Right lung (tissue), 5 donors: ENCODE measurements around the gene SCMH1. TPM values are rescaled to one million over a fixed set of nuclear protein-coding genes. Genes with fewer than 3 reads are reported as not detected.

Source experiments
- DNase-seq, 2 donors: peaks; one replicate each; pipeline ENCODE4 v3.0.0-alpha.2; 2013
- polyA plus RNA-seq, 5 donors: library from polyadenylated mRNA; unstranded; fragments of 120-200 nt; gene quantifications; one replicate each; pipeline versions ENCODE4 v1.2.1 to v1.2.3, GENCODE V29; 2013; ENCODE audit warnings: inconsistent platforms in 1 of 5, low replicate concordance in 1 of 5; ENCODE audit not compliant: insufficient read length in 5 of 5, insufficient read depth in 1 of 5

Gene SCMH1
- polyA plus RNA-seq, 5 donors = 37.3 to 49.0 (median 43.9) TPM

DNA sequence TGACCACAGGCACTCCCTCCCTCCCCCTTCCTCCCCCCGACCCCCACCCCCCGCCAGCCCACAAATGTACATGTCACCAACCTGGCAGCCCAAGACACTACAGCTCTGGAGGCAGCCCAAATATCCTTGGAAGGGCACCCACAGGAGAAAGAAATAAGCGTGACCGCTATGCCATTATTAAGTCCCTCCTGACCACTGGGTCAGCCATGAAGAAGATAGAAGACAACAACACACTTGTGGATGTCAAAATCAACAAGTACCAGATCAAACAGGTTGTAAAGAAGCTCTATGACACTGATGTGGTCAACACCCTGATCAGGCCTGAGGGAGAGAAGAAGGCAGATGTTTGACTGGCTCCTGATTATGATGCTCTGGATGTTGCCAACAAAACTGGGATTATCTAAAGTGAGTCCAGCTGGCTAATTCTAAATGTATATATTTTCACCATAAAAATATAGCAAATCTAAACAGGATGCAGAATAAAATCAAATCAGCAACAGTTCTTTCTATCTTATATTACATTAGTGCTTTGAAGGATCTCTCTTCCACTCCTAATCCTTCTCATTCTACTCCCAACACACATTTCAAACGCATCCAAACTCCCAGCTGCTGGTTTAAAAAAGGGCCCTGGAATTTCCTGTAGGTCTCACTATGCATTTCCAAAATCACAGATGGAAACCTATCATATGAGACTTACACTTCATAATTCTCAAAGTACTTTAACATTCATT, 143.2 kb downstream of the SCMH1 start:
- peak; percentile 45 to 50 for DNase-seq

DNA sequence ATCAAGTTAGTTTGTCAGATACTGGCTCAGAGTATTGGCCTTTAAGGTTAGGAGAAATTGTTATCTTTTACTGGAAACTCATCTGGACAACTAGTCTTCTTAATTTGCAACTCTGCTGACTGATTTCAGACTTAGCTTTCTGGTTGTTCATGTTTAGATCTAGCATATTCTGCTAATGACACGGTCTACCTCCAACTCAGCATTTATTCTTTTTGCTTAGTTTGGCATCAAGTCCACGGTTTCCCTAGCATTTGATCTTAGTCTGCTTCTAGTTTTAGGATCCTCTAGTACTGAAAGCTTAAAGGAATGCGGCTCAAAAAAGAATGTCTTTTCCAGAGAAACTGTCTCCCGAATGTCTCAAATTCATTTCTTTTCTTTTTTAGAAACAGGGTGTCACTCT, 145.0 kb downstream of the SCMH1 start:
- no peak for DNase-seq

DNA sequence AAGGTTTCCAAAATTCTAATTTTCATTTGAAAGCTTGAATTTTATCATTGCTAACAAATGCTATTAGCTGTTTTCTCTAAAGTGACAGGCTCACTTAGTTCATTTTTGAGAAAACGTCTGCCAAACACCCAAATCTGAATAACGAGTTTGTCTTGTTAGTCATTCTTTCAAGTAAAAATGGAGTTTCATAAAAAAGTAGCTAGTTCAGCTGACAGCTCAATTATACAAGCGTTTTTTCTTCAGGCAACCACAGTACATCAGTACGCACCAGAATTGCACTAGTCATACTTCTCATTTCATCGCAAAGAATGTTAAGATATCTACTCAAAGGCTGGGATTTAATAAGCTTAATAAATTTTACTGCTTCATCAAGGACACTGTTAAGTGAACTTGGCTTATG, 148.3 kb downstream of the SCMH1 start:
- DNase-seq = no peak

DNA sequence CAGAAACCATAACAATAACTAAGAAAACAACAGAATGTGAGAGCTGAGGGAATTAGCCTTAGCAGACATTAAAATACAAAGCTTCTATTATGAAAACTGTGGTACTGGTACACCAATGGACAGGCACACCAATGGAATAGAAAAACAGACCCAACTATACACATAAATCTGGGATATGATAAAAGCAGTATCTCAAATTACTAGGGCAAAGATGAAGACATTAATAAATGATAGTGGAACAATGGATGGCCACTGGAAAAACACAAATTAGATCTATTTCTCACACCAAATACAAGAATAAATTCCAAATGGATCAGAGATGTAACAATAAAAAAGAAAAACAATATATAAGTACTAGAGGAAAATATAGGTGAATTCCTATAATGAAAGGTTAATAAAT, 155.2 kb downstream of the SCMH1 start:
- DNase-seq = no peak

DNA sequence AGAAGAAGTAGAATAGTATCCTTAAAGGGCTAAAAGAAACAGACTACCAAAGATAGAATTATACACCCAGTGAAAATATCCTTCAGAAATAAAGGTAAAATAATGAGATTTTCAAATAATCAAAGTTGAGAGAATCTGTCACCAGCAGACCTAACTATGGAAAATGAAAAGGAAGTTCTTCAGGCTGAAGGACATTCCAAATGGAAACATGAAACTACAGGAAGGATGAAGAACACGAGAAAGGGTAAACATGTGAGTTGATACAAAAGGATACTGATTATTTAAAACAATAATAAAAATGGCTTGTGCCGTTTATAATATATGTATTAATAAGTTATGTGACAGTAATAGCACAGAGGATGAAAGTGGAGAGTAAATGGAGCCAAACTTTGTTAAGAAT, 163.5 kb downstream of the SCMH1 start:
- DNase-seq = no peak

DNA sequence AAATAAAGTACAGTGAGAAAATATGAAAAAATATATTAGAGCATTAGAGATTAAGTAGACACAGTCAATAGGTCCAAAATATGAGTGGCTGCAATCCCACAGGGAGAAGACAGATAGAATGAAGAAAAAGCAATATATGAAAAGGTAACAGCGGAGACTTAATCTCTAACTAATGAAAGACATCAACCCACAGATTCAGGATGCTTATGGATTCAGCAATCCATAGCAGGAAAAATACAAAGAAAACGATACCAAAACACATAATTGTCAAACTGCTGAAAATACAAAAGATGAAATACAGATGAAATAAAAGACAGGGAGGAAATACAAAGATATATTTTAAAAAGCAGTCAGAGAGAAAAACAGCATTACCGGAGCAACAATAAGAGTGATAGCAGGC, 163.9 kb downstream of the SCMH1 start:
- no peak for DNase-seq

DNA sequence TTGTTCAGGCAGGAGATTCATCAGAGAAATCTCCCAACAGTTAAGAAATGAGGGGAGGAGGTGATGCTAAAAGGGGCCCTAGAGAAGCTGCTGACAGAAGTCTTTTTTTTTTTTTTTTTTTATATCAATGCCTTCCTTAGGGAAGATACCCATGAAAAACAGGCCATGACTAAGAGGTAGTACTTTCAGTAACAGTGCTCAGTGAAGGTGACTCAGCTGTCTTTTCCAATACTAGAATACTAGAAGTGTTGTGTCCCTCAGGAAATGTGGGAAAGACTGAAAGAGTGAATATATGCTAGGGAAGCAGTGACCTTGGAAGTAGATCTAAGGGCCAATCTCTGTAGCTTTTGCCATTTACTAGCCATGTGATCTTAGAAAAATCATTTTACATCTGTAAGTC, 168.1 kb downstream of the SCMH1 start:
- no peak for DNase-seq

DNA sequence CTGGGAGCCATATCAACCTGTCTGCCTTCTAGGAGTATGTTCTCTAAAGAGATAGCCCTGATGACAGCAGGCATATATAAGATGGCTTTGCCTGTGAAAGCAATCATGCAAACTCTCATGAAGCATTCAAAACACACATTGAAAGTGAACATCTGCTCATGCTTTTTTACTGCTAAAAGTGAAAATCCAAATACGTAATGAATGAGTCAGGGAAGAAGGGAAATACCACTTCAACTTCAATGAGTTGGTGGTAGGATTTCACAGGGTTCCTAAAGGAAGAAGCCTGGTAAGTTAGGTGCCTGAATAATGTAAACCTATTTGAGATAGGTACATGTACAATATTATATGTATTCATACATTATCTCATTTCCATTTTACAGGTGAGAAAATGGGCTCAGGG, 170.1 kb downstream of the SCMH1 start:
- no peak for DNase-seq

DNA sequence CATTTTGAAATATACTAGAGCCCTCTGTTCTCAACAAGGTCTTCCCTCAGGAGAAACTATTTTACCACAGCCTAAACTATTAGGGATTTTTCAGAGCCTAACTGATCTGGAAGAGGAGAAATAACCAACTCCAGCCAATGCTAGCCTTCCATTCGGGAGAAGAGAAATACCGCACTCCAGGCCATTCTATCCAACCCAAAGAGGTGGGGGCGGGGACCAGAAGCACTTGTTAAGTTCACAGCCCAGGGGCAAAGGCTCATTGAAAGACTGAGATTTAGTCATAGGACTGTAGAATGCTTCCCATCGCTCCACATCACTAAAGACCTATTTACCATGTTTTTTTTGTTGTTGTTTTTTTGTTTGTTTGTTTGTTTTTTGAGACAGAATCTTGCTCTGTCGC, 185.2 kb downstream of the SCMH1 start:
- no peak for DNase-seq

DNA sequence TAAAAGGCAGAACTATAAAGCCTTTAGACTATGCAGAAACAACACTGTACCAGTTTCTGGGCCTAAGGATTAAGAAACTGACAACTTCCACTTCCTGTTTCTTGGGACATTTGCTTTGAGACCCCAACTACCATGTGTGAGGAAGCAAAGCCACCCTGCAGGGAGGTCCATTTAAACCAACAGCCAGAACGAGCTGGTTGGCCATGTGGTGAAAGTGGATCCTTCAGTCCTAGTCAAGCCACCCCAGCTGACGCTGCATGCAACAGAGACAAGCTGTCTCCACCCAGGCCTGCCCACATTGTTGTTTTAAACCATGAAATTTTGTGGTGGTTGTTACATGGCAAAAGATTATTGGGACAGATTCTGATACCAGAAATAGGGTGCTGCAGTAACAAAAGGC, 188.8 kb downstream of the SCMH1 start:
- no peak for DNase-seq

DNA sequence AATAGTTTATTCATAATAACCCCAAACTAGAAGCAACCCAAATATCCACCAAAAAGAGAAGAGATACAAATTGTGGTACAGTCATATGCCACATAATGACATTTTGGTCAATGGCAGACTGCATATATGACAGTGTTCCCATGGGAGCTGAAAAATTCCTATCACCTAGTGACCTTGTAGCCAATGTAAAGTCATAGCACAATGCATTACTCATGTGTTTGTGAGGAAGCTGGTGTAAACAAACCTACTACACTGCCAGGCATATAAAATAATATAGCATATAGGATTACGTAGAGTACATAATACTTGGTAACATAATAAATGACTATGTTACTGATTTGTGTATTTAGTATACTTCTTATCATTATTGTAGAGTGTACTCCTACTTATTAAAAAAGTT, 191.1 kb downstream of the SCMH1 start:
- no peak for DNase-seq

DNA sequence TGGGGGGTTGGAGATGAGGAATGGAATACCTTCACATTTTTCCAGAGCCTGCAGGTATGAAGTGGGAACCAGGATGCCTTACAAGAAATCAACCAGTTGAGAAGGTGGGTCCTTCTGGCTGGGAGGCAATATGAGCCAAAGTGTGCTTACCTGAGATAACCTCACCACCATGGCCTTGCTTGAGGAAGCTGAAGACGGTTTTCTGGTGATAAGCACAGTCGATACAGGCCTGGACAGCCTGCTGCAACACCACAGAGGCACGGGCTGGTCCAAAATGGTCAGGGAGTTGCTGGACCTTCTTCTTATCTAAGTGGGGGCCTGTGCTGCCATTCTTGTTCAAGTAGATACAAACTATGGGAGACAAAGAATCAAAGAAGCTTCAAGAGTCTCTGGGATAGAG, 193.6 kb downstream of the SCMH1 start:
- no peak for DNase-seq

DNA sequence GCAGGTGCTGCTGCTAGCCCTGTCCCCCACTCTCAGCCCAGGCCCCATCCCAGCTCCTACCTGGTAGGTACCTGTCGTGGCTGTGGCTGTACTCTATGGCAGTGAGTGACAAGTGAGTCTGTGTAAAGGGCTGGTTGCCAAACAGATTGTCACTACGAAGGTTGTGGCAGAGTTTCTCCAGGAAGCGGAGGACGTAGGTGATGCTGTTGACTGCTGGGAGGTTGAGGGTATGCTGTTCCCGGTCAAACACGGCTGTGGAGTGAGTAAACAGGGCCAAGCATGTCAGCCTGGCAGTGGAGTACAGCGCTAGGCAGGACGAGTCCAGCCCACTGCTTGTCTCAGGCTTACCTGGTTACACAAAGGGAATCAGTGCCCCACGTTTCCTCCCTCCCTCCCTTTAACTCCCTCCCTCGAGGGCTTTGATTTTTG, 195.7 kb downstream of the SCMH1 start:
- peak in 1 of 2 donors; percentile 16 for DNase-seq

DNA sequence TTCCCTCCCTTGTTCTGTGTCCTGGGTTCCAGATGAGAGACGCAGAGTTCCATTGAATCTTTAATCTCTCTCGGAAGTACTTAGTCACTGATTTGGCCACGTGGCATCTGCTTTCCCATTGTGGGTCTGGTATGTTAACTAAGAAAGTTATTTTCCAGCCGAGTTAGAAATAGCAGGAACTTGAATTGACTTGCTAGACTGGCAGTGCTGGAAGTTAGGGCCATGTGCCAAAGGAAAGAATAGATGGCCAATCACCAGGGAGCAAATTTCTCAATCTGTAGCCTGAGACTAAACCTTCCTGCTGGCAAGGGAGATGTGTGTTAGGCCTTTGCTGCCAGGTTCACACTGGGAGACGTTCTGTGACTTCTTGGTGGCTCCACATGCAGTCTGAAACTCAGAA, 196.4 kb downstream of the SCMH1 start:
- peak in 1 of 2 donors; percentile 29 for DNase-seq

DNA sequence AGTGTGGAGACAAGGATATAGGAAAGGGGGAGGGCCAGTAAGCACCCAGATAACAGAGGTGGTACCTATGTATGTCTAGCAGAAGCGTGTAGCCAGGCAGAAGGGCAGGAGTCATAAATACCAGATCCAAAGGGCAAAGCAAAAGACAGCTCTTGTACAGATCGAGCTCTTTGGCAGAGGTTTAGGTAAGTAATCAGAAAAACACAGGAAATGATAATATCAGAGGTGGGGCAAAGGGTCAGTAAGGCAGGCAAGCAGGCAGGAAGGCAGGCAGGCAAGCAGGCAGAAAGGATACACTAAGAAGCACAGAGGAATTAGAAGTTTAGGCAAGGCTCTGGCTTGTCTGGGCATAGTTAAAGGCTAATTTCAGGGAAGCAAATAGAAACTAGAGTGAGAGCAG, 197.9 kb downstream of the SCMH1 start:
- DNase-seq = no peak

DNA sequence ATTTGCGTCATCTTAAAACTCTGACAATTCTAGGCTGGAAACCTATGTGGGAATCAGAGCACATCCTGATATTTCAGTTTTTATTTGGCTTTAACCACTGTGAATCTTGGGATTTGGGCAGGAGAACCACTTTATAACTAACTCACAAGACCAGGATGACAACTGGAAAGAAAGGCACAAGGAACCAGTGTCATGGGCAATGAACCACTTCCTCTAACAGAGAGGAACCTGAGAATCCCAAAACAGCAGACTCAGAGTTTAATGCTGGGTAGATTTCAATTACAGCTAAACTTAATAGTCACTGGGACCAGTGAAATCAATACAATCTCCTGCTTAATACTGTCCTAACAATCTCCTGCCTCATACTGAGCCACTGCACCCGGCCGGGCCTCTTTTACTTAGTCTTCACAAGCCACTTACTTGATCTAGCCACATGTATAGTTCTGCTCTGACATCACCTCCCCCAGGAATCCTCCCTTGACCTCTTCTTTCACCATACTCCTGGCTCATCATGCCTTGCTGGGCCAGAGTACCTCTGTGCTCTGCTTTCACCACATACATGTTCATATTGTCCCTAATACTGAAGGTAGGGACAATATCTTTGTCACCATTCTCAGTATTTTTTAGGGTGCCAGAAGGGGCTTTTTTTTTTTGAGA, 200.4 kb downstream of the SCMH1 start:
- DNase-seq = no peak

DNA sequence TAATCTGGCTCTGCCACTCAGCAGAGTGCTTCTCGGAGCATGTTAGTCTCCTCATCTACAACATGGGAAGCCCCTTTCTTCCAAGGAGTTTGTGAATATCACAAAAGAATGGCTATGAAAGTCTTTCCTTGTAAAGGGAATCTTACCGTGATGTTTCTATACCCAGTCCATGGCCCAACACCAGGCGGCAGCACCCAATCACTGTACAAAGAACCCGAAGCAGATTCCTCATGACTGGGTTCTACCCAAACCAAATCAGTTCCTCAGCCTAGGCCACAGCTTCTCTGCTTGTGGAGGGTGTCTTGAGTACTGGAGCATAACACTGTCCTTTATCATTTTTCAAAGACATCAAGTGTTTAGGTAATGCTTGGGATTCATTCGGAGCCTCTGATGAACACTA, 204.0 kb downstream of the SCMH1 start:
- DNase-seq = no peak

DNA sequence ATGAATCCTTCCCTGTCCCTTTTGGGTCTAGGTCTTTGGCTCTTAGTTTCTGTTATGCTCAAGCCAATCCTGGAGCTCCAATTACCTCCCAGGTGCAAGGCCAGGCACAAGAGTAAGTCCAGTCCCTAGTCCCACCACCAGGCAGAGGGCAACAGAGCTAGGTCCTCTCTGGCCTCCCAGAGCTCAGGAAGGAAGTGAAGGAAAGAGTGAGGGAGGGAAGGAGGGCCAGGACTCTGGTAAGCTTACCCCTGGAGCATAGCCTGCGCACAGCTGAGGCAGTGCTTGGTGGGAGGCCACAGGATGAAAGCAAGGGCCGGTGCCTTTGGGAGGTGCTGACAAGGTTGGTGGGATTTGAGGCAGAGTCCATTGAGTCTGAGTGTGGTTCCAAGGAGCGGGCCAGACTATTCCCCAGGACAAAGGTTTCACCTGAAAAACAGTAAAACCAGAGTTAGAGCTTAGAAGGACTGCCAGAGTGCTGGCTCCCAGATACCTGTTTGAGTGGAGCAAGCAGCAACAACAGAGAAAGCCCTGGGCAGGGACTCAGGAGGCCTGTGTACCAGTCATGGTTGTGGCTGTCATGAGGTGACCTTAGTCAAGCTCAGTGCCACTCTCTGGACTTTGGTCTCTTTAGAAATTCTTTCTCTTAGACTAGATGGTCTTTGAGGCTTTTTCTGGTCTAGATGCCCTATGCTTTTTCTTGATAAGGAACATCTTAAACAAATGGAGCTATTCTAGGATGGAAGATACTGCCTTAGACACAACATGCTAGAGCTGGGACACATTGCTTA, 204.8 kb downstream of the SCMH1 start:
- no peak for DNase-seq

DNA sequence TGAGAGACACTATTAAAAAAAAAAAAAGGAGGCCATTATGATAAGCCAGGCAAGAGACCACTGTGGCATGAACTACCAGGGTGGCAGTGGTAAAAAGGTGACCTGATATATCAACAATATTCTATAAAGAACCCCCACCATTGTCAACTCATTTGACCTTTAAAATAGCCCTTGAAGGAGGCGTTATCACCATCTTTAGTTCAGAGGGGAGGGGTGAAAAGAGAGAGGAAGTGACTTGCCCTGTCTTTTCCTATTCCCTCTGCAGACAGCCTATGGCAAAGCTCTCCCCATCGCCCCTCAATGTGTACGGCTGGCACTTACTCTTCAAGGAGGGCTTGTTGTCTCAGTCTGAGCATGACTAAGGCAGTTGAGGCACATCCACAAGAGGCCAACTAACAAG, 208.8 kb downstream of the SCMH1 start:
- DNase-seq = no peak

DNA sequence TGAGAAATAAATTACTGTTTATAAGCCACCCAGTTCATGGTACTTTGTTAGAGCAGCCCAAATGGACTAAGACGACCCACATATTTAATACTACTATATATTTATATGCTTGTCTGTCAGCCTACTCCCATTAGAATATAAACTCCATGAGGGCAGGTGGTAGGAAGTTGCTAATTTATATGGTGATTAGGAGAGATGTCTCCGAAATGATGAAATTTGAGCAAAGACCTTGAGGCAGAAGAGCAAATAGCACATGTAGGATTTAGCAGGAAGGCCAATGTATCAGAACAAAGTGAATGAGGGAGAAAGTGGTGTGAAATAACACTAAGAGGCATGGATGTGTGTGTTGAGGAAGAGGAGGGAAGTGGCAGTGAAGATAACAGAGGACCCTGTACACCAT, 210.0 kb downstream of the SCMH1 start:
- DNase-seq = no peak

DNA sequence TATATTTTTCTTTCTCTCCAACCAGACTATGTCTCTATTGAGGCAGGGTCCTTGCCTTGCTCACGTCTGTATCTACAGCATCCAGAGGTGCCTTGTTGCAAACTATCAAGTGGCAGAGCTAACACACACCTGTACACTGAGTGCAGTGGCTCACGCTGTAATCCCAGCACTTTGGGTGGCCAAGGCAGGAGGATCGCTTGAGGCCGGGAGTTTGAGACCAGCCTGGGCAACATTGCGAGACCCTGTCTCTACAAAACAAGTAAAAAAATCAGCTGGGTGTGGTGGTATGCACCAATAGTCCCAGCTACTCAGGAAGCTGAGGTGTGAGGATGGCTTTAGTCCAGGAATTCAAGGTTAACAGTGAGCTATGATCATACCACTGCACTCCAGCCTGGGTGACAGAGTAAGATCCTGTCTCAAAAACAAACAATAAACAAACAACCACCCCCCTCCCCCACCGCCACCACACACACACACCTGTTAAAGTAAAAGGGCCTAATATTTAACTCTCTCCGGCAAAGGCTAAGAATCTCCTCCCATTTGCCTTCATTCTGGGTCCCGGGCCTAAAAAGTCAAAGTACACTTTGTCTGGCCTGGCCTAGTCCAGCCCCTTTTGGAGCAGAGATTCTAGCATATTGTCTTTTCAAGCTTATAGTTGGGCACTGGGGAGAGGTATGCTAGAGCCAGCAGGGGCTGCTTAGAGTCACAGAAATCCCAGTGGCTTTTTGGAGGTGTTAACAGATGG, 211.1 kb downstream of the SCMH1 start:
- no peak for DNase-seq

DNA sequence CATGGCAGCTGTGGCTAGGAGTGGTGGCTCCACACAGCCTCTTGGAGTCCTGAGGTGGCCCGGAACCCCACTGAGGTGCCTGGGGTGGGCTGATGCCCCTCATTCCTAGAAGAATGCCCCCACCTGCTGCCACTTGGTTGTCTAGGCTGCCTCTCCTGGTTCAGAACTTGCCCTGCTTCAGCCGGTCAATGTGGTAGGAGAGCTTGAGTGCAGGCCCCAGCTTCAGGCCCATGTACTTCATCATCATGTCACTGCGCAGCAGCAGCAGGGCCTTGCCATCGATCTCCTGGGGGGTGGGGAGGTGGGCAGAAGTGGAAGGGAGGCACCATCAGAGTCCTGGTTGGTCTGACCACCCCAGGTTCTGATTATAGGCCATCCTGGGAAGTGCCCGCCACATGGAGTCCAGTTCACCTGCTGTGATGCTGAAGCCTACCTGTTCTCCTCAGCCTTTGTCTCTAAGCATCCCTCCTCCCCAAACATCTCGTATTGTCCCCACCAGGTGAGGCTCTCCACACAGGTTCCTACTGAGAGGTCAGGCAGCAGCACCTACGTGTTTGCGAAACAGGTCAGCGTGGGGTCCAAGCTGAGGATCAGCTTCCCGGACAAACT, 214.0 kb downstream of the SCMH1 start:
- DNase-seq = no peak
